GM20431 (cell line): ENCODE results near the gene RPS6KA2.
"Not testable (repeated sequence)": the region's sequence is repeated elsewhere in the genome, so short reads cannot be mapped to it uniquely, and the experiment has no call there.

ENCODE experiments used
- in situ Hi-C: fragments of 300-500 bp; cut with MseI, MboI; formaldehyde crosslinking; loops from one replicate; pipeline ENCODE4 v1.15.0; 2020; ENCODE audit warnings: low sequenced_read_pairs; ENCODE audit not compliant: unreplicated experiment

Gene RPS6KA2

GRCh38 chr6:166596776-166597507 lies 30.1 kb downstream of the RPS6KA2 start:
- in situ Hi-C loops = no loop called here

DNA sequence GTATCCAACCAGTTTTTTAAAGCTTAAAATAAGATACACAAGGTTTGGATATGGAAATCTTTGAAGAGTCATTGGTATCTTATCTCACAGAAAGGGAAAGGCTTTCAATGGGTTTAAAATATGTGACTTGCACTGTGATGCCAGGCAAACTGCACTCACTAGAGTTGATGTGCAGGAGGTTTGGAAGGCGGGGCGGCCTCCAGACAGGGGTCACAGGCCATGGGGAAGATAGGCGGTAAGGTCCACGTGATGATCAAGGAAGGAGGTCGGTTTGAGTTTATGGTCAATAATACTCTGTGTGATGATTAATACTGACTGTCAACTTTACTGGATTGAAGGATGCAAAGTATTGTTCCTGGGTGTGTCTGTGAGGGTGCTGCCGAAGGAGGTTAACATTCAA lies 31.1 kb downstream of the RPS6KA2 start:
- in situ Hi-C loops = no loop called here

DNA sequence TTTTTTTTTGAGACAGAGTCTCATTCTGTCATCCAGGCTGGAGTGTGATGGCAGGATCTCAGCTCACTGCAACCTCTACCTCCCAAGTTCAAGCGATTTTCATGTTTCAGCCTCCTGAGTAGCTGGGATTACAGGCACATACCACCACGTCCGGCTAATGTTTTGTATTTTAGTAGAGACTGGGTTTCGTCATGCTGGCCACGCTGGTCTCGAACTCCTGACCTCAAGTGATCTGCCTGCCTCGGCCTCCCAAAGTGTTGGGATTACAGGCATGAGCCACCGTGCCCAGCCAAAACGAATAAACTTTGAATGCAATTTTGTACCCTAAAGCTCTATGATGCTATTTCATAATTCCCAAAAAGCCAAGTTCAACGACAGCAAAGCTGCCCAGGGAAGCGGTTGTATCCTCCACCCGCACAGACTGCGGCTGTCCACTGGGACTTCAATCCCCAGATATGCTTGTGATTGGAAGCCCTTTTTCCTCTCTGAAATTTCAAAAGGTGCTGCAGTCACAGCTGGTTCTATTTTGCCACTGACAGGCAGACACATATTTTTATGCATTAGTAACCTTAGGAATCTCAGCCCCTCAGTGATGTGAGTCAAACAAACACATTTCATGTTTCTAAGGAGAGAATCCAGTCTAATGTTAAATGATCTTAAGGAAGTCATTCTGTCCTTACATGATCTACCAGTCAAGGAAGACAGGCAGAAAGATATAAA lies 31.8 kb downstream of the RPS6KA2 start:
- in situ Hi-C loops = no loop called here

DNA sequence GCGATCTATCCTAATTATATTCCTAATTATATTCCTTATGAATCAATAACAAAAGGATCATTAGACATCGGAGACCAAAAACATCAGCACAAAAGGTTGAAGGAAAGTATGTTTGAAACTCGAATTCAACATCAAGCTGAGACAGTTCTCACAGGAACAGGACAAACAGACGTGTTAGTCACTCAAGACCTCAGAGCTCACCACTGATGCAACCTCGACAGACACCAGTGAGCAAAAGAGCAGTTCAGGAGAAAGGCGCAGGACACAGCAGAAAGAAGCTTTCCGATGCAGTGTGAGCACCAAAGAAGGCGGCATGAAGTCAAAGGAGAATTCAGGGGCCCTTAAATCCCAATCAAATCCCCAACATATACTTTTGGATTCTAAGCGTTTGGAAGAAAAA lies 34.2 kb downstream of the RPS6KA2 start:
- in situ Hi-C loops = no loop called here

DNA sequence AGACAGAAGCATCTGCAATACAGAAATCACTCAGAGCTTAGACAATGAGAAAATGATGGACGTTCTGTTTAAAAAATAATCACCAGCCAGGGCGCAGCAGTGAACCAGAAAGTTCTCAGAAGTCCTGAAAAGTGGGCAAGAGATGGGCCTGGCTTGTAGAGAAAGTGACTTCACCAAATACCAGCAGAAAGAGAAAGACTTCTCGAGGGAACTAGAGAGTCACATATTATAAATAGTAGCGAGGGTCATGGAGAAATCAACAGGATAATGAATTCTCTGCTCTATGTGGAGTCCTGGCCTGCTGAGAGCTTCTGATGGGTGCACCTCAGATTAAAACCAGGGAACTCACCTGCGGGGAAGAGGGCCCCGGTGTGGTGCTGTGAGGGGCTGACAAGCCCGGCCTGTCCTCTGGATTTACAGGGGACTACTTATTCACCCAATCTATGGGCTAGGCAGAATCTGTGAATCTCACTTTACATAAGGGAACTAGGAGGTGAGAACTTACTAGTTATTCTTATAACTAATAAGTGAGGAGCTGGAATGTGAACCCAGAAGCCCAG lies 35.0 kb downstream of the RPS6KA2 start:
- in situ Hi-C loops = no loop called here

DNA sequence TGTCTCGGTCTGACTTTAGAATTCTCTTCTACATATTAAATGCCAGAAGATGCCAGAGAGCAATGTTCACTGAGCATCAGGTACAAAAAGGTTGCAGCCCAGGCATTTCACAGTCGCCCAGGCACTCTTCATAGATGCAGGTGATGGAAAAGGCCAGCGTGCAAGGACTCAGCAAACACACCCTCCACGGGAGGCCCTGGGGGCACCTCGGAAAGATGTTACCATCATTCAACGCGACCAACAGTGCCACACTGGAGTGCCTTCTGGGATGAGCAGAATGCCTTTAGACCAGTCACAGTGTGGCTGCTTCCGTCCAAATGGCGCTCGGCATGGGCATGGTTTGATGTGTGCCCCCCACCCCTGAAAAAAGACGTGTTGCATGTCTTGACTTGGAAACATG lies 36.0 kb downstream of the RPS6KA2 start:
- in situ Hi-C loops = no loop called here

DNA sequence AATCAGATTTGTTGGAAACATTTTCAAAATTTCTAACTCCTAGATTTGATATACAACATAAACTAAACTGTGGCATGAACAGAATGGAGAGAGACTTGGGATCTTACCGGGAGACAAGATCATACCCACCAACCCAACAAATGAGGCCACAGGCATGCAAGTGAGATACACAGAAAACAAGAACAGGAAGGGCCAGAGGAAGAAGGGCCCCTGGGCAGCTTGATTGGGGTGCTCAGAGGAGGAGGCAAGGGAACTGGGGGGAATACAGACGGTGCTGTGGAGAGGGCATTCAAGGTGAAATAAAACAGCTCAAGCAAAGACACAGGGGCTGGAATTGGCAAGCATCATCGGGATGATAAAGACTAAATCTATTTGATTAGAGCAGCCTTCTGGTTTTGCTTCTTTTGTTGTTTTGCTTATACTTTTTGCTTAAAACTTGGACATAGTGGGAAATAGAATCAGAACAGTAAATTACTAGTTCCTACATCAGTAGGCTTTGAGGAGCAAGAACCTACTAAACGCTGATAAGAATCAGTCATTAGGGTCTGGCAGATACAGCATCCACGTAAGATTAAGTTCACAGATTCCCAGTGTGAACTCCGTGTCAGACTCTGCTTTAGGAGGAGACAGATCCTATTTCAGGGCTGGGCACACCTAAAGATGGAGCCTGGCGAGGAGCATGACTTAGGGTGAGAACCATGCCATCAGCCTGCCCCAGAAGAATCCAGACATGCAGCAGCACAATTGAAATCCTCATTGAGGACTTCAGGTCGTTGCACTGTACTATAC lies 37.1 kb downstream of the RPS6KA2 start:
- in situ Hi-C loops = no loop called here

GRCh38 chr6:166589337-166589731 lies 37.7 kb downstream of the RPS6KA2 start:
- in situ Hi-C loops = no loop called here

DNA sequence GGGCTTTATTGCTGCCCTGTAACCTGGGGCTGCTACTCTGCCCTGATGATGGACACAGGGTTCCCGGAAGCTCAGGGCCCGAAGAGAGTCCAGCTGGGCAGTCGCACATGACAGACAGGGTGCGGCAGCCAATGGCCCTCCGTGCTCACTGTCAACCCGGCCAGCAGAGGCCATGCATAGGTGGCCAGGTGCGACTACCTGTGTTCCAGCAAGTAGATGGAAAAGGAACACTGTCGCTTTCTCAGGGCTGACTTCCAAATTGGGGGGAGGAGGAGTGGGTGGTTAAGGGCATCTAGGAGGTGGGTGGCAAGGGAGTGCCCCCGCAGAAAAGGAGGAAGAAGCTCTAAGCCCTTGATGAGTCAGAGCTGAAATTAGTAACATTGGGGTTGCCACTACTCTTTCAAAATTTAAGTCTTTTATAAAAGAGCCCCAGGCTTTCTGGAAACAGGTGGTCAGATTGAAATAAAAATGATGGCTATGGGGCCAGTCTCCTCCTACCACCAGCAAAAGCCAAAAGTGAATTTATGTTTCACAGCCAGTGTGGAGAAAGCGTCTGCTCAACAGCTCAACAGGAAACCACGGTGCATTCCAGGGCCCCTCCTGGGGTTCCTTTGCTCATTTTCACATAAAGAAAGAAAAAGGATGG lies 38.2 kb downstream of the RPS6KA2 start:
- in situ Hi-C loops = no loop called here

DNA sequence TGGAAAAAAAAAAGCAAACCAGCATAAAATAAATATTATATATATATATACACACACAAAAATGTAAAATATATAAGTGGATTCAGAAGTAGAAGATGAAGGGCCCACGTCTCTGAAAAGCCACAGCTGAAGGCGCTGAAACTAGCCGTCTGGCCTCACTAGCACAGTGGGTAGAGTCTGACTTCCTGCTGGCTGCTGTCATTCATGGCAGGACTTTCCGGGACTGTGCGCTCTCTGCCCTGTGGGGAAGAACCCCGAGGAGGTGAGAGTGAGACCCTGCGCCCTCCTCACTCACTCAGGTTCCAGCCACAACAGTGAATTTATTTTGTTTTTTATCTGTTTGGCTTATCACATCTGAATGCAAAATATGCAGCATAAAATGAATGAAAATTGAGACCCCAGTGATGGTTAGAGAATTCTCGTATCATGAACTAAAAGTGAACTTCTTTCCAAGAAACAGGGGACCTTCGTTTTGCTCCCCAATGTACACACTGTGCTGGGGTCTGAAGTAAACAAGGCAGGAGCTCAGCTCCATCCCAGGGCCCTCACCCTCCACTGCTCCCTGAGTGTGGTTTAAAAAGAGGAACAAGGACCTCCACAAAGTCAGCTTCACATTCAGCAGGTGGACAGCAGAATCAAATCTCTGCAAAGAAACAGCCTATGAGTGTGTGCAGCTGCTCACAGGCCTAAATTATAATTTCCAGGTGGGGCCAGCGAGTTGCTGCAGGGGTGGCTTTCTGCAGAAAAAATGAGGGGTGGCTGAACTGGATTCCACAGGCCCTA lies 39.2 kb downstream of the RPS6KA2 start:
- in situ Hi-C loops = no loop called here

DNA sequence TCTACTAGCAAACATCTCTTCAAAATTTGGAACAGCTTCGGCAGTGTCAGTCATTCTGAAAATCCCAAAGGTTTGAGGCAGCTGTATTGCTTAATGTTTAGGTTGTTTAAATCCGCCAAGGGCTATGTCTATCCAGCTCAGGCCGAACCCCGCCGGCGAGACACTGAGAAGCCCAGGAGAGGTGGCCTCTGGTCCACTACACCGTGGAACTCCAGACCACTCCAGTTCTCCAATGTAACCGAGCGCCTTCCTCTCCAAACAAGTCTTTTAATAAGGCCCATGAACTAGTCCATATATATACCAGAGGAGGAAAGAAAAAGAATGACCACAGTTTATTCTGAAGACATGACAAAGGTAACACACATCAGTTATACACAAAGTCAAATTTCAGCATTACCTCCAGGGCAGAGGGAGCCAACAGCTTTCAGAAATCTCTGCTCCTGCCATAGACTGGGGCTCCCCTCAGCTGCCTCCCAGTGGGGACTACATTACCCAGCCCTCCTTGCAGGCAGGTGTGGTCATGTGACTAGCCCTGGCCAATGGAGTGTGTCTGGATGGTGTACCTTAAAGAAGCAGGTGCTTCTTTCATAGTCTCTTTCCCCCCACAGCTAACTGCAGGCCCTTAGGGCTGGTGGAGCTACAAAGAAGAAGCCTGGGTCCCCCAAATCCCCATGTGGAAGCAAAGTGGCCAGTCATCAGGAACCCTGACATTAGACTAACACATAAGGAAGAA lies 40.5 kb downstream of the RPS6KA2 start, which contains the start of gene RAMACL:
Gene RAMACL (minus strand): TSS at position 255 of the 733 bp plus-strand sequence. CDS start 201 bp downstream, at position 54.
- in situ Hi-C loops = no loop called here

- in situ Hi-C loops = no loop called here
Observed at GRCh38 chr6:166584853-166585429, 42.1 kb downstream of the RPS6KA2 start.

GRCh38 chr6:166584155-166584554 lies 42.9 kb downstream of the RPS6KA2 start:
- in situ Hi-C loops = no loop called here

GRCh38 chr6:166583230-166583965 lies 43.7 kb downstream of the RPS6KA2 start:
- in situ Hi-C loops = no loop called here

DNA sequence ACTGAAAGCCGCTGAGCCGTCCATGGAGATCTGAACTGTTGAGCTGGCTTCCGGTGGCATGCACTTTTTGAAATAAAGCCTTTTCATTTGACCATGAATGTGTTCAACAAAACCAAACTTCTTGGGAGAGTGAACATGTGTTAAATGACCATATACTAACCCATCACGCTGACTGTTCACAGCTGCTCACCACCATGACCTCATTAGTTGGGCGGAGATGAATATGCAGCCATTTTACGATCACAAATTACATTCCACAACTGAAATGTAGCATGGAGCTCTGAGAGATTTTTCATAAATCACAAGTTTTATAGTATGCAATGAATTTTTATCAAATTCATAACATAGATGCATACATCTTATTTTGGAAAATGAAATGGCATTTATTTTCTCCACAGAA lies 44.8 kb downstream of the RPS6KA2 start:
- in situ Hi-C loops = no loop called here

- in situ Hi-C loops = not testable (repeated sequence)
Observed at GRCh38 chr6:166581801-166582200, 45.2 kb downstream of the RPS6KA2 start.

DNA sequence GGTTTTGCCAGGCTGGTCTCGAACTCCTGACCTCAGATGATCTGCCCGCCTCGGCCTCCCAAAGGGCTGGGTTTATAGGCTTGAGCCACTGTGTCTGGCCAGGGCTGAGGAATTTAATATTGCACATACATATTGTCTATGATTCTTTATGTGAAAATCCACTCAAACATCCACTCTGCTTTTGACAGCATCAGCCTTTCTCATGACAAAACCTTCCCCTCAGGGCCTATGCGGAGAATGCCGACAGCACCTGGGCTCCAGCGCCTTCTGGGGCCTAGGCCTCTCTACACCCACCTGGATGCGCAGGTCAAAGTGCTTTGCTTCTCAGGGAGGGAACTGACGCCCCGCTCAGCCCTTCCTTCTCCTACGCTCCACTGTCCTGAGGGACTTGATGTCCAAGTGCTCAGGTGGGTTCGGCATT lies 46.0 kb downstream of the RPS6KA2 start:
- in situ Hi-C loops = no loop called here
